Measurements from ENCODE around the gene IFFO2.

Gene IFFO2

GRCh38 chr1:18970762-18971161 lies 14.3 kb upstream of the IFFO2 start:
- DNase-seq = no peak

GRCh38 chr1:18970358-18970757 lies 13.9 kb upstream of the IFFO2 start:
- DNase-seq = no peak

GRCh38 chr1:18967066-18967690 lies 10.7 kb upstream of the IFFO2 start:
- no peak for DNase-seq

GRCh38 chr1:18965206-18966173 lies 9.0 kb upstream of the IFFO2 start:
- DNase-seq = no peak

GRCh38 chr1:18963968-18964367 lies 7.5 kb upstream of the IFFO2 start:
- DNase-seq = no peak

GRCh38 chr1:18962855-18963737 lies 6.6 kb upstream of the IFFO2 start:
- DNase-seq = no peak

GRCh38 chr1:18962121-18962721 lies 5.7 kb upstream of the IFFO2 start:
- DNase-seq = no peak

- no peak for DNase-seq
Observed at GRCh38 chr1:18960821-18961220, 4.3 kb upstream of the IFFO2 start.

GRCh38 chr1:18960409-18960808 lies 3.9 kb upstream of the IFFO2 start:
- no peak for DNase-seq

GRCh38 chr1:18959591-18959990 lies 3.1 kb upstream of the IFFO2 start:
- DNase-seq = no peak

GRCh38 chr1:18957532-18958300 lies 1.2 kb upstream of the IFFO2 start:
- no peak for DNase-seq

- no peak for DNase-seq
Observed at GRCh38 chr1:18957136-18957521, 653 bp upstream of the IFFO2 start.

- no peak for DNase-seq
Observed at GRCh38 chr1:18955441-18956192, 859 bp downstream of the IFFO2 start.

- no peak for DNase-seq
Observed at GRCh38 chr1:18955131-18955440, 1.4 kb downstream of the IFFO2 start.

GRCh38 chr1:18954270-18955071 lies 2.0 kb downstream of the IFFO2 start:
- no peak for DNase-seq

- no peak for DNase-seq
Observed at GRCh38 chr1:18953731-18954231, 2.7 kb downstream of the IFFO2 start.

- no peak for DNase-seq
Observed at GRCh38 chr1:18951818-18952391, 4.6 kb downstream of the IFFO2 start.

GRCh38 chr1:18951416-18951815 lies 5.1 kb downstream of the IFFO2 start:
- DNase-seq = no peak

GRCh38 chr1:18950401-18951026 lies 6.0 kb downstream of the IFFO2 start:
- no peak for DNase-seq

Data from NCI-H1694 treated with DMSO at 0.1 percent for 48 hours (cell line).